ENCODE measurements around the gene NUF2. TPM values are rescaled to one million over a fixed set of nuclear protein-coding genes. Genes with fewer than 3 reads are reported as not detected.

NUF2 gene
- total RNA-seq, 1 donor from 2014 or later, result 1.2 TPM

GRCh38 chr1:163367721-163368120, 46.0 kb downstream of the NUF2 start:
- peaks cover 7% of the 10 kb centered on the region for H3K27me3 Mint-ChIP-seq
- intact Hi-C loops (cut with micrococcal nuclease), result no loop called here
- ChIA-PET POLR2A (no interaction called here), CTCF (no interaction called here)
- H3K27ac Mint-ChIP-seq, result no peak overlapping the region
- no peak for DNase-seq
- no peaks in the 10 kb centered on the region for H3K9me3 Mint-ChIP-seq
- no peak overlapping the region for H3K4me3 Mint-ChIP-seq
- no peaks in the 10 kb centered on the region for H3K4me1 Mint-ChIP-seq
- ATAC-seq (ENCODE audit: low read depth), result no peak
- no peaks in the 10 kb centered on the region for H3K36me3 Mint-ChIP-seq (ENCODE audit: low read depth)
- TF ChIP-seq, protein P1, sequence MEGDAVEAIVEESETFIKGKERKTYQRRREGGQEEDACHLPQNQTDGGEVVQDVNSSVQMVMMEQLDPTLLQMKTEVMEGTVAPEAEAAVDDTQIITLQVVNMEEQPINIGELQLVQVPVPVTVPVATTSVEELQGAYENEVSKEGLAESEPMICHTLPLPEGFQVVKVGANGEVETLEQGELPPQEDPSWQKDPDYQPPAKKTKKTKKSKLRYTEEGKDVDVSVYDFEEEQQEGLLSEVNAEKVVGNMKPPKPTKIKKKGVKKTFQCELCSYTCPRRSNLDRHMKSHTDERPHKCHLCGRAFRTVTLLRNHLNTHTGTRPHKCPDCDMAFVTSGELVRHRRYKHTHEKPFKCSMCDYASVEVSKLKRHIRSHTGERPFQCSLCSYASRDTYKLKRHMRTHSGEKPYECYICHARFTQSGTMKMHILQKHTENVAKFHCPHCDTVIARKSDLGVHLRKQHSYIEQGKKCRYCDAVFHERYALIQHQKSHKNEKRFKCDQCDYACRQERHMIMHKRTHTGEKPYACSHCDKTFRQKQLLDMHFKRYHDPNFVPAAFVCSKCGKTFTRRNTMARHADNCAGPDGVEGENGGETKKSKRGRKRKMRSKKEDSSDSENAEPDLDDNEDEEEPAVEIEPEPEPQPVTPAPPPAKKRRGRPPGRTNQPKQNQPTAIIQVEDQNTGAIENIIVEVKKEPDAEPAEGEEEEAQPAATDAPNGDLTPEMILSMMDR (IDR thresholded peaks at IDR 0.05), result no peak

DNA sequence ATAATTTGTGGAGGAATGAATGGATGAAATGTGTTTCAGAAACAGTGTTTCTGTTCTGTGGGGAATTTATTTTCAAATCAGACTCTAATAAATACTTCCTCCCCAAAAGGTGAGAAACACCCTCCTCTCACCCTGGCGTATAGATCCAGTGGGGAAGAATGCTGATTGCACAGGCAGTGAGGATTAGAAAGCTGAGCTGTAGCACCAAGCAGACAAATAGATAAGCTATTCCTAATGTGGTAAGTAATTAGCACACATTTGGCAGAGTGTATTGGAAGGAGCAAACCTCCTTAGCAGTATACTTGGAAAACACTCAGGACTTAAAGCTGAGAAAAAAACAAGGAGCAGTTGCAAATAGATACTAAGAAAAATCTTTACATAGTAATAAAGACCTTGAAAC, 50.8 kb downstream of the NUF2 start:
- no peaks in the 10 kb centered on the region for H3K4me1 Mint-ChIP-seq
- H3K27ac Mint-ChIP-seq, result no peak overlapping the region
- CTCF ChIA-PET, result interaction anchor here (1.5 kb wide), 1 partner anchor 13 kb away, joined by 3 read pairs; no protein-coding TSS in a partner anchor
- no peak overlapping the region for H3K4me3 Mint-ChIP-seq
- H3K36me3 Mint-ChIP-seq (ENCODE audit: low read depth), result no peaks in the 10 kb centered on the region
- POLR2A ChIA-PET, result no interaction called here
- H3K27me3 Mint-ChIP-seq, result peaks cover 9% of the 10 kb centered on the region
- no peaks in the 10 kb centered on the region for H3K9me3 Mint-ChIP-seq
- intact Hi-C loops (cut with micrococcal nuclease), result no loop called here
- ATAC-seq (ENCODE audit: low read depth) (no peak), DNase-seq (no peak)
- TF ChIP-seq, protein P1 (IDR thresholded peaks at IDR 0.05), result no peak

DNA sequence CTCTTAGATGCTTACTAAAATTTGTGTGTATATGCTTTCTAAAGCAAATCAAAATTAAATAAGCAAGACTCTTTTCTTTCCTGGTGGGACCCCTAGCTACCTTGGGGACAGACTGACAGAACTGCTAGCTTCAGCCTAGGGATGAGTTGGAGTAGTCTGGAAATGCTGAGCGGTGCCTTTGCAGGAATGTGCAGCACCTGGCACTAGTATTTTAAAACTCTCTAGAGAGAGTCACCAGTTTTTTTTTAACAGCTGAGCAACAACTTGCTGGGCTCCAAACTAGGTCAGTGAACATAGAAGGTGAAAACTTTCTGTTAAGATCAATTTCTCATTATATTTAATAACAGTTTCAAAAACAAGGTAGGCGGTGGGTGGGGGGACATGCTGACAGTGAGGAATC, 56.8 kb downstream of the NUF2 start:
- ChIA-PET CTCF (no interaction called here), POLR2A (no interaction called here)
- DNase-seq, result no peak
- H3K27me3 Mint-ChIP-seq, result peaks cover 13% of the 10 kb centered on the region
- ATAC-seq (ENCODE audit: low read depth), result no peak
- intact Hi-C loops (cut with micrococcal nuclease), result no loop called here
- TF ChIP-seq, protein P1 (IDR thresholded peaks at IDR 0.05), result no peak
- H3K4me1 Mint-ChIP-seq, result no peaks in the 10 kb centered on the region
- no peaks in the 10 kb centered on the region for H3K36me3 Mint-ChIP-seq (ENCODE audit: low read depth)
- no peaks in the 10 kb centered on the region for H3K9me3 Mint-ChIP-seq
- no peak overlapping the region for H3K4me3 Mint-ChIP-seq
- H3K27ac Mint-ChIP-seq, result no peak overlapping the region

DNA sequence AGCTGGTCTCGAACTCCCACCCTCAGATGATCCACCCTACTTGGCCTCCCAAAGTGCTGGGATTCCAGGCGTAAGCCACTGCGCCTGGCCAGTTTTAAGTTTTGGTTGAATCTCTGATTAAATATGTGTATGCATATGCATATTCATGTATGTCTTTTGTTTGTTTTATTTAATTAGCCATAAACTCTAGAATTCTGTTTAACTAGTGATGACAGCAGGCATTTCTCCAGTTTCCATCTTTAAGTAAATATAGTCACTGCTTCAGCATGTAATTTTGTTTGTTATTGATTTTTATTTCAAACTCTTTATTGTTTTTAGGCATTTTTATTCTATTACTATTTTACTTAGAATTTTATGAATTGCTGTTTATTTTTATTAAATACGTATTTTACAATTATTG, 58.0 kb downstream of the NUF2 start:
- Mint-ChIP-seq H3K27me3 (peaks cover 11% of the 10 kb centered on the region), H3K9me3 (no peaks in the 10 kb centered on the region), H3K4me3 (no peak overlapping the region), H3K27ac (no peak overlapping the region), H3K4me1 (no peaks in the 10 kb centered on the region), H3K36me3 (ENCODE audit: low read depth) (no peaks in the 10 kb centered on the region)
- no peak for ATAC-seq (ENCODE audit: low read depth)
- no peak for DNase-seq
- ChIA-PET CTCF (no interaction called here), POLR2A (no interaction called here)
- TF ChIP-seq, protein P1 (IDR thresholded peaks at IDR 0.05), result no peak
- intact Hi-C loops (cut with micrococcal nuclease), result no loop called here

GRCh38 chr1:163381487-163382184, 59.9 kb downstream of the NUF2 start:
- Mint-ChIP-seq H3K27me3 (peaks cover 11% of the 10 kb centered on the region), H3K36me3 (ENCODE audit: low read depth) (no peaks in the 10 kb centered on the region), H3K4me3 (no peak overlapping the region), H3K9me3 (no peaks in the 10 kb centered on the region), H3K4me1 (no peaks in the 10 kb centered on the region), H3K27ac (no peak overlapping the region)
- ATAC-seq (ENCODE audit: low read depth), result no peak
- DNase-seq, result no peak
- ChIA-PET POLR2A (no interaction called here), CTCF (no interaction called here)
- intact Hi-C loops (cut with micrococcal nuclease), result no loop called here
- TF ChIP-seq, protein P1 (IDR thresholded peaks at IDR 0.05), result no peak

All from activated B cell treated with CpG ODN at 0.5 μM for 24 hours (primary cell).